HEK293 (cell line): ENCODE measurements around the gene CTNNA2.

ENCODE experiments used
- CTCF ChIA-PET: fragments of 350-600 bp; formaldehyde crosslinking; extraction: SDS; loops from one replicate; lab custom pipeline; 2021; ENCODE audit warnings: antibody characterized with exemption; lab: Yijun Ruan, JAX
- POLR2A ChIA-PET: fragments of 300-600 bp; formaldehyde crosslinking; extraction: SDS; loops from one replicate; lab custom pipeline; 2020; ENCODE audit warnings: antibody characterized with exemption, inconsistent platforms; lab: Yijun Ruan, JAX
- H3K27ac ChIP-seq: fragments of 200-500 bp; sonication (Bioruptor generic); 2 replicates; pipeline ENCODE4 v1.5.1; 2014; ENCODE audit warnings: low read depth, low read length, control low read depth, inconsistent platforms; ENCODE audit errors: extremely low read depth
- H3K36me3 ChIP-seq, 2 experiments: fragments of 200-500 bp in 1 of 2; sonication (Bioruptor generic) in 1 of 2; 1 replicate in 1 of 2; 2 replicates in 1 of 2; pipeline ENCODE4 v1.5.1; 2014 to 2017; ENCODE audit warnings: inconsistent platforms in 2 of 2, low read length in 2 of 2; ENCODE audit not compliant: control insufficient read depth in 2 of 2, insufficient read depth in 1 of 2
- H3K4me1 ChIP-seq: fragments of 200-500 bp; sonication (Bioruptor generic); 2 replicates; pipeline ENCODE4 v1.5.1; 2014; ENCODE audit warnings: mild to moderate bottlenecking, low read length, inconsistent platforms; ENCODE audit not compliant: control insufficient read depth, insufficient read depth
- H3K4me3 ChIP-seq: 2 replicates; pipeline ENCODE4 v1.5.1; 2011; ENCODE audit warnings: low read depth, mild to moderate bottlenecking, control low read depth, low read length, moderate library complexity
- H3K9me3 ChIP-seq: fragments of 200-500 bp; sonication (Bioruptor generic); 2 replicates; pipeline ENCODE4 v1.5.1; 2014; ENCODE audit warnings: low read depth, low read length, inconsistent platforms; ENCODE audit not compliant: control insufficient read depth, insufficient read depth
- BCL11B ChIP-seq: fragments of 450-650 bp; formaldehyde crosslinking; IDR thresholded peaks from 2 replicates; pipeline ENCODE4 v1.5.1; 2016; ENCODE audit warnings: low read depth, missing biosample characterization, missing genetic modification characterization
- KLF16 ChIP-seq: fragments of 450-650 bp; formaldehyde crosslinking; IDR thresholded peaks from 2 replicates; pipeline ENCODE4 v1.5.1; 2017; ENCODE audit warnings: missing biosample characterization, missing genetic modification characterization
- KLF7 ChIP-seq: fragments of 450-650 bp; formaldehyde crosslinking; IDR thresholded peaks from 2 replicates; pipeline ENCODE4 v1.5.1; 2016; ENCODE audit warnings: missing biosample characterization, missing genetic modification characterization, borderline replicate concordance
- MZF1 ChIP-seq: fragments of 450-650 bp; formaldehyde crosslinking; IDR thresholded peaks from 2 replicates; pipeline ENCODE4 v1.5.1; 2017; ENCODE audit warnings: missing biosample characterization, missing genetic modification characterization, borderline replicate concordance
- PRDM6 ChIP-seq: fragments of 450-650 bp; formaldehyde crosslinking; IDR thresholded peaks from 2 replicates; pipeline ENCODE4 v1.5.1; 2017; ENCODE audit warnings: missing biosample characterization, missing genetic modification characterization
- ZBTB10 ChIP-seq: fragments of 450-650 bp; formaldehyde crosslinking; IDR thresholded peaks from 2 replicates; pipeline ENCODE4 v1.5.1; 2016; ENCODE audit warnings: missing biosample characterization, missing genetic modification characterization
- ZBTB6 ChIP-seq: fragments of 450-650 bp; formaldehyde crosslinking; IDR thresholded peaks from 2 replicates; pipeline ENCODE4 v1.5.1; 2017; ENCODE audit warnings: missing biosample characterization, missing genetic modification characterization
- ZEB2 ChIP-seq: fragments of 450-650 bp; formaldehyde crosslinking; IDR thresholded peaks from 2 replicates; pipeline ENCODE4 v1.5.1; 2016; ENCODE audit warnings: missing biosample characterization, missing genetic modification characterization
- ZNF132 ChIP-seq: fragments of 450-650 bp; formaldehyde crosslinking; IDR thresholded peaks from 2 replicates; pipeline ENCODE4 v1.5.1; 2017; ENCODE audit warnings: missing biosample characterization, missing genetic modification characterization, borderline replicate concordance
- ZNF138 ChIP-seq: fragments of 450-650 bp; formaldehyde crosslinking; IDR thresholded peaks from 2 replicates; pipeline ENCODE4 v1.5.1; 2016; ENCODE audit warnings: missing biosample characterization, missing genetic modification characterization, borderline replicate concordance
- ZNF157 ChIP-seq: fragments of 450-650 bp; formaldehyde crosslinking; IDR thresholded peaks from 2 replicates; pipeline ENCODE4 v1.5.1; 2016; ENCODE audit warnings: missing biosample characterization, missing genetic modification characterization
- ZNF223 ChIP-seq: fragments of 450-650 bp; formaldehyde crosslinking; IDR thresholded peaks from 2 replicates; pipeline ENCODE4 v1.5.1; 2016; ENCODE audit warnings: missing biosample characterization, missing genetic modification characterization
- ZNF24 ChIP-seq: fragments of 450-650 bp; formaldehyde crosslinking; IDR thresholded peaks from 2 replicates; pipeline ENCODE4 v1.5.1; 2016; ENCODE audit warnings: missing biosample characterization, missing genetic modification characterization
- ZNF354C ChIP-seq: fragments of 450-650 bp; formaldehyde crosslinking; IDR thresholded peaks from 2 replicates; pipeline ENCODE4 v1.5.1; 2016; ENCODE audit warnings: missing biosample characterization, missing genetic modification characterization, low read depth, borderline replicate concordance
- ZNF416 ChIP-seq: fragments of 450-650 bp; formaldehyde crosslinking; IDR thresholded peaks from 2 replicates; pipeline ENCODE4 v1.5.1; 2016; ENCODE audit warnings: missing biosample characterization, missing genetic modification characterization
- ZNF473 ChIP-seq: fragments of 450-650 bp; formaldehyde crosslinking; IDR thresholded peaks from 2 replicates; pipeline ENCODE4 v1.5.1; 2017; ENCODE audit warnings: missing biosample characterization, missing genetic modification characterization
- ZNF48 ChIP-seq: fragments of 450-650 bp; formaldehyde crosslinking; IDR thresholded peaks from 2 replicates; pipeline ENCODE4 v1.5.1; 2016; ENCODE audit warnings: missing biosample characterization, missing genetic modification characterization
- ZNF513 ChIP-seq: fragments of 450-650 bp; IDR thresholded peaks from 2 replicates; pipeline ENCODE4 v1.5.1; 2018; ENCODE audit warnings: missing biosample characterization, missing genetic modification characterization
- ZNF514 ChIP-seq: fragments of 450-650 bp; formaldehyde crosslinking; IDR thresholded peaks from 2 replicates; pipeline ENCODE4 v1.5.1; 2016; ENCODE audit warnings: missing biosample characterization, missing genetic modification characterization
- ZNF544 ChIP-seq: fragments of 450-650 bp; formaldehyde crosslinking; IDR thresholded peaks from 2 replicates; pipeline ENCODE4 v1.5.0; 2017; ENCODE audit warnings: missing biosample characterization, missing genetic modification characterization
- ZNF645 ChIP-seq: fragments of 450-650 bp; formaldehyde crosslinking; IDR thresholded peaks from 2 replicates; pipeline ENCODE4; 2016; ENCODE audit warnings: missing biosample characterization, missing genetic modification characterization
- ZNF664 ChIP-seq: fragments of 450-650 bp; formaldehyde crosslinking; IDR thresholded peaks from 2 replicates; pipeline ENCODE4 v1.5.1; 2016; ENCODE audit warnings: missing biosample characterization, missing genetic modification characterization
- ZNF792 ChIP-seq: fragments of 450-650 bp; formaldehyde crosslinking; IDR thresholded peaks from 2 replicates; pipeline ENCODE4 v1.5.1; 2016; ENCODE audit warnings: missing biosample characterization, missing genetic modification characterization

The CTNNA2 gene

GRCh38 chr2:79903222-79904000 lies 390.6 kb downstream of the CTNNA2 start (continued):
- TF ChIP-seq ZNF513 (tag by site-specific recombination): no peak
- no peak for TF ChIP-seq ZNF645 (tag by site-specific recombination)
- no peak for TF ChIP-seq ZNF48 (tag by site-specific recombination)
- TF ChIP-seq ZNF664 (tag by site-specific recombination): no peak
- TF ChIP-seq ZEB2 (tag by site-specific recombination): no peak
- no peak for TF ChIP-seq ZNF354C
- TF ChIP-seq ZNF132 (tag by site-specific recombination): no peak
- no peak for TF ChIP-seq ZNF792
- no peak for TF ChIP-seq KLF7 (tag by site-specific recombination)
- TF ChIP-seq ZNF514 (tag by site-specific recombination): no peak
- no peak for TF ChIP-seq ZNF416 (tag by site-specific recombination)

GRCh38 chr2:79906139-79906890 lies 393.5 kb downstream of the CTNNA2 start:
- Histone ChIP-seq H3K9me3 (no peaks in the 10 kb centered on the region), H3K36me3 (no peaks in the 10 kb centered on the region)
- POLR2A ChIA-PET: no interaction called here
- TF ChIP-seq ZBTB6 (tag by site-specific recombination) (no peak), ZNF223 (tag by site-specific recombination) (no peak), ZNF544 (tag by site-specific recombination) (no peak), KLF16 (tag by site-specific recombination) (no peak), ZNF132 (tag by site-specific recombination) (no peak), PRDM6 (tag by site-specific recombination) (no peak), ZBTB10 (no peak), ZNF473 (tag by site-specific recombination) (no peak), MZF1 (no peak), ZNF157 (tag by site-specific recombination) (no peak), ZNF24 (tag by site-specific recombination) (no peak), BCL11B (tag by site-specific recombination) (no peak), ZNF138 (tag by site-specific recombination) (no peak)
- TF ChIP-seq, all 188 proteins: peak for 0
- H3K4me1 ChIP-seq: no peaks in the 10 kb centered on the region
- CTCF ChIA-PET: no interaction called here
- H3K27ac ChIP-seq: no peak overlapping the region
- H3K4me3 ChIP-seq: no peak overlapping the region
